HG03060 (cell line): ENCODE measurements around the gene UBTF.
"Not testable (repeated sequence)": the region's sequence is repeated elsewhere in the genome, so short reads cannot be mapped to it uniquely, and the experiment has no call there.

ENCODE experiments used
- ATAC-seq: cut with Tn5 transposase; IDR thresholded peaks from one replicate; pipeline ENCODE4 v1.9.1; 2021; ENCODE audit warnings: low read depth, moderate number of reproducible peaks; ENCODE audit not compliant: unreplicated experiment

UBTF gene

GRCh38 chr17:44247876-44248736 lies 28.6 kb upstream of the UBTF start:
- no peak for ATAC-seq

- ATAC-seq: no peak
Measured at GRCh38 chr17:44247440-44247841, 28.0 kb upstream of the UBTF start.

GRCh38 chr17:44241106-44241624 lies 21.7 kb upstream of the UBTF start:
- no peak for ATAC-seq

- not testable (repeated sequence) for ATAC-seq
Measured at GRCh38 chr17:44237886-44238285, 18.4 kb upstream of the UBTF start.

GRCh38 chr17:44236444-44236991 lies 17.0 kb upstream of the UBTF start:
- no peak for ATAC-seq

GRCh38 chr17:44235583-44235936 lies 16.1 kb upstream of the UBTF start:
- ATAC-seq: no peak

GRCh38 chr17:44233582-44233981 lies 14.1 kb upstream of the UBTF start:
- ATAC-seq: no peak

- no peak for ATAC-seq
Measured at GRCh38 chr17:44232061-44232460, 12.6 kb upstream of the UBTF start.

GRCh38 chr17:44230140-44230539 lies 10.7 kb upstream of the UBTF start:
- ATAC-seq: no peak

GRCh38 chr17:44229090-44229489 lies 9.6 kb upstream of the UBTF start:
- no peak for ATAC-seq

- no peak for ATAC-seq
Measured at GRCh38 chr17:44223541-44224071, 4.1 kb upstream of the UBTF start.

- ATAC-seq: no peak
Measured at GRCh38 chr17:44222112-44222869, 2.8 kb upstream of the UBTF start.

GRCh38 chr17:44221862-44222111 lies 2.3 kb upstream of the UBTF start:
- ATAC-seq: no peak

- no peak for ATAC-seq
Measured at GRCh38 chr17:44221084-44221861, 1.8 kb upstream of the UBTF start.

- no peak for ATAC-seq
Measured at GRCh38 chr17:44220213-44221083, 973 bp upstream of the UBTF start.

- no peak for ATAC-seq
Measured at GRCh38 chr17:44219108-44219615, 313 bp downstream of the UBTF start.

GRCh38 chr17:44218344-44219107 lies 949 bp downstream of the UBTF start:
- ATAC-seq: no peak

GRCh38 chr17:44217738-44218343 lies 1.6 kb downstream of the UBTF start:
- ATAC-seq: no peak
